ENCODE measurements around the gene PNRC2. TPM values are rescaled to one million over a fixed set of nuclear protein-coding genes. Genes with fewer than 3 reads are reported as not detected.

PNRC2 gene
- polyA plus RNA-seq, 3 donors, result 71.7 to 89.7 (median 71.7) TPM

DNA sequence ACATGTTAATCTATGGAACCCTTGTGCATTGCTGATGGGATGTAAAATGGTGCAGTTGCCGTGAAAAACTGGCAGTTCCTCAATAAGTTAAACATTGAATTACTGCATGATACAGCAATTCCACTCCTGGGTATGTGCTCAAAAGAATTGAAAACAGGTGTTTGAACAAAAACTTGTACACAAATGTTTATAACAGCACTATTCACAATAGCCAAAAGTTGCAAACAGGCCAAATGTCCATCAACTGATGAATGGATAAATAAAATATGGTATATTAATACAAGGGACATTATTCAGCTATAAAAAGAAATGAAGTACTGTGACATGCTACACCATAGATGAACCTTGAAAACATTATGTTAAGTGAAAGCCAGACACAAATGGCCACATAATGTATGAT, 38.2 kb downstream of the PNRC2 start:
- no peak for DNase-seq
- H4K20me1 ChIP-seq (ENCODE audit: insufficient read depth, low read length), result no peaks in the 10 kb centered on the region
- Mint-ChIP-seq H3K36me3 (no peaks in the 10 kb centered on the region), H3K27me3 (ENCODE audit: low read depth in 3 of 3) (peaks cover 0 to 7% (median 2%) of the 10 kb centered on the region in 3 donors), H3K27ac (no peak overlapping the region), H3K9me3 (peaks cover 0 to 5% (median 0%) of the 10 kb centered on the region in 7 donors), H3K4me3 (no peak overlapping the region), H3K4me1 (no peaks in the 10 kb centered on the region)
- H2AFZ ChIP-seq (ENCODE audit: insufficient read depth, low read depth, low read length, poor library complexity, severe bottlenecking), result no peak overlapping the region
- no peak overlapping the region for H3K4me2 ChIP-seq (replicated peaks; ENCODE audit: extremely low read depth, low read length, poor library complexity, severe bottlenecking)
- no peaks in the 10 kb centered on the region for H3K36me3 ChIP-seq (replicated peaks in 1 of 2; ENCODE audit: control insufficient read depth in 1 of 2, insufficient read depth in 2 of 2, low read length in 2 of 2)
- no peak overlapping the region for H3K4me3 ChIP-seq (replicated peaks in 1 of 3; ENCODE audit: low read depth in 2 of 3, low read length in 3 of 3)
- no peak overlapping the region for H3K27ac ChIP-seq (ENCODE audit: low read depth in 1 of 2, low read length in 2 of 2)
- no peaks in the 10 kb centered on the region for H3K27me3 ChIP-seq (ENCODE audit: control insufficient read depth in 2 of 2, insufficient read depth in 2 of 2, low read length in 2 of 2)
- no peaks in the 10 kb centered on the region for H3K4me1 ChIP-seq (ENCODE audit: control insufficient read depth in 1 of 2, insufficient read depth in 2 of 2, low read length in 2 of 2)
- H3K9me3 ChIP-seq (replicated peaks in 1 of 2; ENCODE audit: control insufficient read depth in 1 of 2, insufficient read depth in 1 of 2, low read length in 2 of 2), result no peaks in the 10 kb centered on the region
- WGBS (ENCODE audit: insufficient coverage), result no CpG with 5 or more reads among the region's 1 CpG
- intact Hi-C loops (cut with micrococcal nuclease), result no loop called here
- TF ChIP-seq, protein P1, sequence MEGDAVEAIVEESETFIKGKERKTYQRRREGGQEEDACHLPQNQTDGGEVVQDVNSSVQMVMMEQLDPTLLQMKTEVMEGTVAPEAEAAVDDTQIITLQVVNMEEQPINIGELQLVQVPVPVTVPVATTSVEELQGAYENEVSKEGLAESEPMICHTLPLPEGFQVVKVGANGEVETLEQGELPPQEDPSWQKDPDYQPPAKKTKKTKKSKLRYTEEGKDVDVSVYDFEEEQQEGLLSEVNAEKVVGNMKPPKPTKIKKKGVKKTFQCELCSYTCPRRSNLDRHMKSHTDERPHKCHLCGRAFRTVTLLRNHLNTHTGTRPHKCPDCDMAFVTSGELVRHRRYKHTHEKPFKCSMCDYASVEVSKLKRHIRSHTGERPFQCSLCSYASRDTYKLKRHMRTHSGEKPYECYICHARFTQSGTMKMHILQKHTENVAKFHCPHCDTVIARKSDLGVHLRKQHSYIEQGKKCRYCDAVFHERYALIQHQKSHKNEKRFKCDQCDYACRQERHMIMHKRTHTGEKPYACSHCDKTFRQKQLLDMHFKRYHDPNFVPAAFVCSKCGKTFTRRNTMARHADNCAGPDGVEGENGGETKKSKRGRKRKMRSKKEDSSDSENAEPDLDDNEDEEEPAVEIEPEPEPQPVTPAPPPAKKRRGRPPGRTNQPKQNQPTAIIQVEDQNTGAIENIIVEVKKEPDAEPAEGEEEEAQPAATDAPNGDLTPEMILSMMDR (IDR thresholded peaks at IDR 0.05), result no peak
- no peak overlapping the region for H3K9ac ChIP-seq (ENCODE audit: insufficient read depth, low read length, poor library complexity, severe bottlenecking)
- no peaks in the 10 kb centered on the region for H3K79me2 ChIP-seq (ENCODE audit: insufficient read depth, low read length)

DNA sequence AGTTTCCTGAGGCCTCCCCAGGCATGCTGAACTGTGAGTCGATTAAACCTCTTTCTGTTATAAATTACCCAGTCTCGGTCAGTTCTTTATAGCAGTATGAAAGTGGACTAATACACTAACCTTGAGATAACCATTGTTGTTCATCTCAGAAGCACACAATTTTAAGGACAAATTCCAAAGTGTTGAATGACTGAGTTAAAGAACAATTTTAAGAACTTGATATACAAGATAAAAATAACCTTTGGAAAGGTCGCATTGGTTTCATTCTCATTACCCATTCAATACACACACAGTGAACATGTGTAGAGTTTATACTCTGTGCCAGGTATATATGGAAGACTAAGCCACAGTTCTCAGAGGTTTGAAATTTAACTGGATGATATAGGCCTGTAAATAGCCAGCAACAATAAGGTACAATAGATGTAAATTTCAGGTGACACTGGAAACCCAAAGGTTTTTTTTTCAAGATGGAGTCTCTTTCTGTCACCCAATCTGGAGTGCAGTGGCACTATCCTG, 39.6 kb downstream of the PNRC2 start:
- no peak overlapping the region for H3K27ac ChIP-seq (ENCODE audit: low read depth in 1 of 2, low read length in 2 of 2)
- WGBS (ENCODE audit: insufficient coverage), result no CpG with 5 or more reads among the region's 3 CpGs
- intact Hi-C loops (cut with micrococcal nuclease), result no loop called here

More for the DNA sequence above, 39.6 kb downstream of the PNRC2 start:
- DNase-seq, result no peak
- Histone ChIP-seq H3K27me3 (ENCODE audit: control insufficient read depth in 2 of 2, insufficient read depth in 2 of 2, low read length in 2 of 2) (no peaks in the 10 kb centered on the region), H4K20me1 (ENCODE audit: insufficient read depth, low read length) (no peaks in the 10 kb centered on the region), H3K4me1 (ENCODE audit: control insufficient read depth in 1 of 2, insufficient read depth in 2 of 2, low read length in 2 of 2) (no peaks in the 10 kb centered on the region), H3K9me3 (replicated peaks in 1 of 2; ENCODE audit: control insufficient read depth in 1 of 2, insufficient read depth in 1 of 2, low read length in 2 of 2) (no peaks in the 10 kb centered on the region), H3K36me3 (replicated peaks in 1 of 2; ENCODE audit: control insufficient read depth in 1 of 2, insufficient read depth in 2 of 2, low read length in 2 of 2) (no peaks in the 10 kb centered on the region), H3K79me2 (ENCODE audit: insufficient read depth, low read length) (no peaks in the 10 kb centered on the region), H3K9ac (ENCODE audit: insufficient read depth, low read length, poor library complexity, severe bottlenecking) (no peak overlapping the region), H3K4me3 (replicated peaks in 1 of 3; ENCODE audit: low read depth in 2 of 3, low read length in 3 of 3) (no peak overlapping the region), H3K4me2 (replicated peaks; ENCODE audit: extremely low read depth, low read length, poor library complexity, severe bottlenecking) (no peak overlapping the region), H2AFZ (ENCODE audit: insufficient read depth, low read depth, low read length, poor library complexity, severe bottlenecking) (no peak overlapping the region)
- Mint-ChIP-seq H3K36me3 (no peaks in the 10 kb centered on the region), H3K4me1 (no peaks in the 10 kb centered on the region), H3K9me3 (peaks cover 0 to 5% (median 0%) of the 10 kb centered on the region in 7 donors), H3K27me3 (ENCODE audit: low read depth in 3 of 3) (peaks cover 3 to 10% (median 5%) of the 10 kb centered on the region in 3 donors), H3K4me3 (no peak overlapping the region), H3K27ac (no peak overlapping the region)
- TF ChIP-seq, protein P1 (IDR thresholded peaks at IDR 0.05), result no peak

Measured in CD14-positive monocyte (primary cell).